ENCODE results near the gene ZNF503. TPM values are rescaled to one million over a fixed set of nuclear protein-coding genes. Genes with fewer than 3 reads are reported as not detected.

Gene ZNF503
- total RNA-seq, 1 donor from 2014 or later: 8.9 TPM

DNA sequence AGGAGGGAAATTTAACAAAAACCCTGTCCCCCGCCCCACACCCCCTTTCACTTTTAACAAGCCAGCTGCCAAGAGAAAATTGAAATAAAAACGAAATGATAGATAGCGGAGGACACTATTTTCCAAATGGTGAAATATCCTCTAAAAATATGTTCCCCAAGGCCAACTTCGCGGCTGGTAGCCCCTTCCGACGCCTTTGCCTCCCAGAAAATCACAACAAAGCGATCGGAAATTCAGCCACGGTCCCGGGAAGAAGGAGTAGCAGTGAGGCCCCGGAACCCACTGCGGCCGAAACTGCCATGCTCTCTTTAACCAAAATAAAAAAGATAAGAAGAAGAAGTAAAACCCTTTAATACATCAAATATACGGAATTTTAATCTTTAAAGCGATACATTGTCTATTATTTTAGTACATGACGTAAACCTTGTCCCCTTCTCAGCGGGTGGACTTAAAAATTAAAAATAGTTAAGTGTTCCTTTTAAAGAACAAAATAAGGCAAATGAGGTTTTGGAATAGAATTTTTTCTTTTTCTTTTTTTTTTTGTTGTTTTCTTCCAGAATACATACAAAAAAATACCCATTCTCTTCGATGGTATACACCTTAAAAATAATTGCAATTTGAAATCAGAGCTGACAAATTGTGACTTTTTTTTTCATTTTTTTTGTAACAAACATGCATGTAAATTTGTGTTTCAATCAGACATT lies 3.9 kb downstream of the ZNF503 start:
- Mint-ChIP-seq H3K9me3 (ENCODE audit: unreplicated experiment) (no peaks in the 10 kb centered on the region), H3K27me3 (ENCODE audit: unreplicated experiment) (peaks cover 32% of the 10 kb centered on the region), H3K27ac (ENCODE audit: unreplicated experiment) (no peak overlapping the region), H3K4me1 (ENCODE audit: unreplicated experiment) (peaks cover 16% of the 10 kb centered on the region), H3K36me3 (ENCODE audit: low read depth, unreplicated experiment) (peaks cover 18% of the 10 kb centered on the region), H3K4me3 (ENCODE audit: unreplicated experiment) (peak overlapping the region; percentile 84)
- TF ChIP-seq, protein P1, sequence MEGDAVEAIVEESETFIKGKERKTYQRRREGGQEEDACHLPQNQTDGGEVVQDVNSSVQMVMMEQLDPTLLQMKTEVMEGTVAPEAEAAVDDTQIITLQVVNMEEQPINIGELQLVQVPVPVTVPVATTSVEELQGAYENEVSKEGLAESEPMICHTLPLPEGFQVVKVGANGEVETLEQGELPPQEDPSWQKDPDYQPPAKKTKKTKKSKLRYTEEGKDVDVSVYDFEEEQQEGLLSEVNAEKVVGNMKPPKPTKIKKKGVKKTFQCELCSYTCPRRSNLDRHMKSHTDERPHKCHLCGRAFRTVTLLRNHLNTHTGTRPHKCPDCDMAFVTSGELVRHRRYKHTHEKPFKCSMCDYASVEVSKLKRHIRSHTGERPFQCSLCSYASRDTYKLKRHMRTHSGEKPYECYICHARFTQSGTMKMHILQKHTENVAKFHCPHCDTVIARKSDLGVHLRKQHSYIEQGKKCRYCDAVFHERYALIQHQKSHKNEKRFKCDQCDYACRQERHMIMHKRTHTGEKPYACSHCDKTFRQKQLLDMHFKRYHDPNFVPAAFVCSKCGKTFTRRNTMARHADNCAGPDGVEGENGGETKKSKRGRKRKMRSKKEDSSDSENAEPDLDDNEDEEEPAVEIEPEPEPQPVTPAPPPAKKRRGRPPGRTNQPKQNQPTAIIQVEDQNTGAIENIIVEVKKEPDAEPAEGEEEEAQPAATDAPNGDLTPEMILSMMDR (IDR thresholded peaks at IDR 0.05; ENCODE audit: unreplicated experiment): no peak
- no peak for DNase-seq (ENCODE audit: low spot score)

DNA sequence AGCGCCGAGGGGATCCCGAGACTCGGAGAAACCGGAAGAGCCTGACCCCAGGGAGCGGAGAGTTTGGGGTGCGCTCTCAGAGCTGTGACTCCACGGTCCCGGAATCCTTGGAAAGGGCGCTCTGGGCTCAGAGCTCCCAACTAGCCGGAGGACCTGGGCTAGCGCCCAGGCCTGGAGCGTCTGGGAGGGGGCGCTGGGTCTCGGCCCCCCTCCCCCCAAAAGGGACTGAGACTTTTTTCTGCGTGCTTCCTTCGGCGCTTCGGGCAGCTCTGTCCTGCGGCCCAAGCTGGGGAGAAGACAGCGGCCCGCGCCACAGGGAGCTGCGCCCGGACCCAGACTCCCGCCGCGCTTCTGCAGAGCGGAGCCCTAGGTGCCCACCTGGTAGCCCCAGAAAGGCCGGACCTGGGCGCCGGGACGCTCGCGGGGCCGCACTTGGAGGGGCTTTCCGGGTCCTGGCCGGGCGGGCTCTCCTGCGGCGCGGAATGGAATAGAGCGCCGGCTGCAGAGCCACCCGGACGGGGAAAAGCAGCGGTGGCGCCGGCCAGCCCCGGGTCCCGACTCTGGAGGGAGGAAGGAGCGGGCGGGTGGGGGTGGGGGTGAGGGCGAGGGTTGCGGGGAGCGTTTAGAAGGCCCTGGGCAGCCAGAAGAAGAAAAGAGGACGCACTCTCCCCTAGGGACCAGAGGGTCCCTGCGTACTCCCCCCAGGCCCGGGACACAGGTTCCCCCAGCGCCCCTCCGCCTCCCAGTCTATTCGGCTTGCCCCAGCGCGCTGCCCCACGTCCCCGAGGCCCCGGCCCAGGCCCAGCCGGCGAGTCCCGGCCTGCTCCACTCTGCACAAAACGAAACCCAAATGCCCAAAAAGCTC lies 4.7 kb downstream of the ZNF503 start:
- TF ChIP-seq, protein P1 (IDR thresholded peaks at IDR 0.05; ENCODE audit: unreplicated experiment): no peak
- H3K27me3 Mint-ChIP-seq (ENCODE audit: unreplicated experiment): peaks cover 28% of the 10 kb centered on the region
- no peak overlapping the region for H3K27ac Mint-ChIP-seq (ENCODE audit: unreplicated experiment)
- peak overlapping the region; percentile 84 for H3K4me3 Mint-ChIP-seq (ENCODE audit: unreplicated experiment)
- peaks cover 18% of the 10 kb centered on the region for H3K36me3 Mint-ChIP-seq (ENCODE audit: low read depth, unreplicated experiment)
- DNase-seq (ENCODE audit: low spot score): peak; percentile 51
- peaks cover 18% of the 10 kb centered on the region for H3K4me1 Mint-ChIP-seq (ENCODE audit: unreplicated experiment)
- H3K9me3 Mint-ChIP-seq (ENCODE audit: unreplicated experiment): no peaks in the 10 kb centered on the region

DNA sequence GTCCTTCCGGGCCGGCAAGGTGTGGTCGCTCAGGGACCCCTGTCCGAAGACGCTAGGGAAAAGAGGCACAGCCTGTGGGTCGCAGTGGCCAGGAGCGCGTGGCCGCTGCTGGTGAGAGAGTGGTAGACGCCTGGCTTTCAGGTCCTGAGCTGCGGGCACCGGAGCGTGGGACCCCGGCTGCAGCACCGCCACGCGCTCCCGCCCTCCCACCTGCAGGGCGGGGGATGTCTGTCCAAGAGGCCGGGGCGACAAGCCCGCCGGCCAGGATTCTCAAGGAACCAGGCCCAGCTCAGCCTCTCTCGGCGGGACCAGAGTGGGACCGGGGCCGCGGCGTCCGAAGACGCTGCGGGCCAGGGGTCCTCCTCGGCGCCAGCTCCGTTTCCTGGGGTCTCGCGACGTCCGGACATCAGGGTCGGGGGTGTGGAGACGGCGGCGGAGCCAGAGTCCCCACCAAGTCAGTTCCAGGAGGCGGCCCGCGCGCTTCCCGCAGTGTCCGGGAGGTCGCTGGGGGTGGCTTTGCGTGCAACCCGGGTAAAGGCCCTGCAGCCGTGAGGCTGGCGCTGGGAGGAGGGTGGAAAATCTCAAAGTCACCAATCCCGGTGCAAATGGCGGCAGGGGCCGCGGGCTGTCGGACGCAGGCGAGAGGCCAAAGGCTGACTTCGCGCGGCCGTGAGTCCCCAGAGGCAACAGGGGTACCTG lies 5.5 kb downstream of the ZNF503 start:
- Mint-ChIP-seq H3K36me3 (ENCODE audit: low read depth, unreplicated experiment) (peaks cover 18% of the 10 kb centered on the region), H3K9me3 (ENCODE audit: unreplicated experiment) (no peaks in the 10 kb centered on the region), H3K27ac (ENCODE audit: unreplicated experiment) (no peak overlapping the region), H3K27me3 (ENCODE audit: unreplicated experiment) (peaks cover 30% of the 10 kb centered on the region), H3K4me1 (ENCODE audit: unreplicated experiment) (peaks cover 18% of the 10 kb centered on the region), H3K4me3 (ENCODE audit: unreplicated experiment) (peak overlapping the region; percentile 71)
- peak; percentile 47 for DNase-seq (ENCODE audit: low spot score)
- TF ChIP-seq, protein P1 (IDR thresholded peaks at IDR 0.05; ENCODE audit: unreplicated experiment): no peak

DNA sequence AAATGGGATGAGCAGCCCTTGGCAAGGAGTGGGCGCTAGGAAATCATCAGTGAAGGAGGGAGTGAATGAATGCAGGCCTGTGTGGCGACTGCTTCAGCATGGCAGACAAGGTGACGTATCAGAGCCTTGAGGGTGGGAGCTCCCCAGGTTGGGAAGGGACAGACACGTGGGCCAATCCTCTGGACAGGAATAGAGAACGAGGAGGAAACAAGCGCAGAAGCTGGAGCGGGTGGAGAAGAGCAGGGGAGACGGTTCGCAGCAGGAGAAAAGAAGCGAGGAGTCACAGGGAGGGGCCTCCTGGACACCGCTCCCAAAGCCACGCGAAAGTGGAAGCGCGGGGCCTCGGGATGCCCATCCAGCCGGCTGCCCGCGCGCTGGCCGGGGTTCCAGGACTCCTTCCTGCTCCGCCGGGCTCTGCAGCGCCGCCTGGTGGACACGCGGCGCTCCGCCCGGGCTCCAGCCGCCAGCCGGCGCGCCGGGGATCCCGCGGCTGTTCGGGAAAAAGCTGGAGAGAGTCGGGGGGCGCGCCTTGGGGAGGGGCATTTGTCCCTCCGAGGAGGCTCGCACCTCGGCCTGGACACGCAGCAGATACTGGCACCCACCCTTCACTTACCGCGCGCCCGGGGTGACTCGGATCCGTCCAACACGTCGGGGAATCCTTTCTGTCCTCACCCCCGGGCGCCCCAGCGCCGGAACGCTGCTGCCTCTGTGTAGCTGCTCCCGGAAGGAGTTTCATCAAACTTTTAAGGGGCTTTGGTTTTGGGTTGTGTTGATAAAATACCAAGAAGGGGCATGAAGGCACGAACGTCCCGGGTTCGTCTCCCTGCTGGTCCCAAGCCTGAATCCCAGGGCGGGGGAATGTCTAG lies 6.3 kb downstream of the ZNF503 start:
- DNase-seq (ENCODE audit: low spot score): peak; percentile 85
- TF ChIP-seq, protein P1 (IDR thresholded peaks at IDR 0.05; ENCODE audit: unreplicated experiment): peak; percentile 97
- H3K27ac Mint-ChIP-seq (ENCODE audit: unreplicated experiment): peak overlapping the region; percentile 4
- H3K9me3 Mint-ChIP-seq (ENCODE audit: unreplicated experiment): no peaks in the 10 kb centered on the region
- peak overlapping the region; percentile 71 for H3K4me3 Mint-ChIP-seq (ENCODE audit: unreplicated experiment)
- peaks cover 28% of the 10 kb centered on the region for H3K27me3 Mint-ChIP-seq (ENCODE audit: unreplicated experiment)
- H3K36me3 Mint-ChIP-seq (ENCODE audit: low read depth, unreplicated experiment): peaks cover 18% of the 10 kb centered on the region
- H3K4me1 Mint-ChIP-seq (ENCODE audit: unreplicated experiment): peaks cover 16% of the 10 kb centered on the region
